ENCODE measurements around the gene HSCB.
"Not testable (repeated sequence)": the region's sequence is repeated elsewhere in the genome, so short reads cannot be mapped to it uniquely, and the experiment has no call there.

Gene HSCB, protein sequence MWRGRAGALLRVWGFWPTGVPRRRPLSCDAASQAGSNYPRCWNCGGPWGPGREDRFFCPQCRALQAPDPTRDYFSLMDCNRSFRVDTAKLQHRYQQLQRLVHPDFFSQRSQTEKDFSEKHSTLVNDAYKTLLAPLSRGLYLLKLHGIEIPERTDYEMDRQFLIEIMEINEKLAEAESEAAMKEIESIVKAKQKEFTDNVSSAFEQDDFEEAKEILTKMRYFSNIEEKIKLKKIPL

DNA sequence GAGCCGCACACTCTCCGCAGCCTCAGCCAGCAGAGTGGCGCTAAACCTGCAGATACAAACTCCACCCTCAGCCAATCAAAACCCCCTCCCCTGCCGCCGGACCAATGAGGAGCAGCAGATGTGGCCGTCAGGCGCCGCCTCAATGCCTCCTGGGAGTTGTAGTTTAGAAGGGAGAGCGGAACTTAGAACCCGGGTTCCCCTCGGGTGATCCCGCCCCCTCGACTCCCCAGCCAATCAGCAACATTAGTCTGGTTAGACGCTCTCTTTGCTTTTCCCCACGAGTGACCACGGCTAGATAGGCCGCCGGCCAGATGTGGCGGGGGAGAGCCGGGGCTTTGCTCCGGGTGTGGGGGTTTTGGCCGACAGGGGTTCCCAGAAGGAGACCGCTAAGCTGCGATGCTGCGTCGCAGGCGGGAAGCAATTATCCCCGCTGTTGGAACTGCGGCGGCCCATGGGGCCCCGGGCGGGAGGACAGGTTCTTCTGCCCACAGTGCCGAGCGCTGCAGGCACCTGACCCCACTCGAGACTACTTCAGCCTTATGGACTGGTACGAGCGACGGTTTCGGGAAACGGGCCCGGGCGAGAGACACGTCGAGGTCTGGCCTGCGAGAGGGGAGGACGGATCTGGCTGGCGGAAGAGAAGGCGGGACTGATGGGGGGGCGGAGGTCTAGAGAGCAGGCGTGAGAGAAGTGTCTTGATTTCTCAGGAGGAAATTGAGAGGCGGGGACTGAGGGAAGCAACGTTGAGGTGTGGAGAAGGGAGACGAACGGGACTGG lies at the start of gene HSCB, which contains the start of gene CHEK2:
Gene HSCB, plus strand, starts transcription at position 255 of the 777 bp plus-strand sequence. Its CDS starts 57 bp downstream, at position 312.
Gene CHEK2, minus strand, starts transcription at position 36 of the 777 bp plus-strand sequence. CDS start 7,099 bp downstream, outside the sequence.
- H3K9me3 Mint-ChIP-seq: no peaks in the 10 kb centered on the region
- H3K27me3 Mint-ChIP-seq: no peaks in the 10 kb centered on the region
- CTCF ChIA-PET: no interaction called here
- DNase-seq: peak; percentile 99
- H3K4me1 Mint-ChIP-seq: peaks cover 55% of the 10 kb centered on the region
- peak within 1 kb of the TSS; percentile 80 for H3K27ac Mint-ChIP-seq
- H3K4me3 Mint-ChIP-seq: peak within 1 kb of the TSS; percentile 77
- peaks cover 36% of the 10 kb centered on the region for H3K36me3 Mint-ChIP-seq

DNA sequence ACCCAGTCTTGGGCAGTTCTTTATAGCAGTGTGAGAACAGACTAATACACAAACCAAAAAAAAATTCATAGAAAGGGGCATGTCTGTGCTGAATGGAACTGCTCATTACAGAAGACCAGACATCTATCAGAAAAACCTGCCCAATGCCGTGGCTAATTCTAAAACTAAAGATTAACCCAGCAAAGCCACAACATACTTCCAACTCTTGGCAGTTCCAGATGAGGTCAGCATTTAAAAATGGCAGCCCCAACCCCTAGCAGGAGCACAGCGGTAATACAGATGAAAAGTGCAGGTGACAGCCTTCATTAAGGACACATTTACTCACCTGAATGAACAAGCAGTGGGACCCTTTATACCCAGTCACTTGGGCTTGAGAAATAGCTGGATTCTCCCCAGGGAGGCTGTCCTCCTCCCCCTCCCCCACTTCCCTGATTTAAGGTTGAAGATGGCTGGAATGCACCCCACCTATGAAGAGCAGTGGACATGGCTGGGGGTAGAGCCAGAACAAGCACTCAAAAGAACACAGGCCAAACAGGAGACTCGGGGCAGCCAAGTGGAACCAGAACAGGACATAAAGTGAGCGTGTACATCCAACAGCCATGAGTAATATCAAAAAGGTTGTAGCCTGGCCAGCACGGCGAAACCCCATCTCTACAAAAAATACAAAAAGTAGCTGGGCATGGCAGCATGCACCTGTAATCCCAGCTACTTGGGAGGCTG lies 48.6 kb upstream of the HSCB start:
- H3K27me3 Mint-ChIP-seq: peaks cover 15% of the 10 kb centered on the region
- CTCF ChIA-PET, DNase-seq, H3K4me1 Mint-ChIP-seq, H3K9me3 Mint-ChIP-seq, H3K27ac Mint-ChIP-seq, H3K4me3 Mint-ChIP-seq: not testable (repeated sequence)
- H3K36me3 Mint-ChIP-seq: peaks cover 67% of the 10 kb centered on the region

DNA sequence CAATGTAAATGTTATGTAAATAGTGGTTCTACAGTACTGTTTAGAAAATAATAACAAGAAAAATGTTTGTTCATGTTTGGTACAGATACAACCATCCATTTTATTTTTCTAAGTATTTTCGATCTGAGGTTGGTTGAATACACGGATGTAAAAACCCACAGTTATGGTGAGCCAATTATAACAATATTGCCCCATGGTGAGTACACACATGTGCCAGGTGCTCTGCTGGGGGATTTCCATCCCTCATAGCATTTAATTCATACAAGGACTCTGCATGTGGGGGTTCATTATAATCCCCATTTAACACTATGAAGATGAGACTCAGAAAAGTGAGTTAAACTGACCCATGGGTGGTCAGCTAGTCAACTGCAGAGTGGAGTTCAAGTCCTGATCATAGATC lies 38.9 kb upstream of the HSCB start:
- CTCF ChIA-PET: interaction anchor here (1.0 kb wide), 1 partner anchor 127 kb away, joined by 3 read pairs; no protein-coding TSS in a partner anchor
- Mint-ChIP-seq H3K27me3 (no peaks in the 10 kb centered on the region), H3K27ac (no peak overlapping the region), H3K4me1 (no peaks in the 10 kb centered on the region), H3K9me3 (no peaks in the 10 kb centered on the region), H3K4me3 (no peak overlapping the region), H3K36me3 (peaks cover 36% of the 10 kb centered on the region)
- no peak for DNase-seq

DNA sequence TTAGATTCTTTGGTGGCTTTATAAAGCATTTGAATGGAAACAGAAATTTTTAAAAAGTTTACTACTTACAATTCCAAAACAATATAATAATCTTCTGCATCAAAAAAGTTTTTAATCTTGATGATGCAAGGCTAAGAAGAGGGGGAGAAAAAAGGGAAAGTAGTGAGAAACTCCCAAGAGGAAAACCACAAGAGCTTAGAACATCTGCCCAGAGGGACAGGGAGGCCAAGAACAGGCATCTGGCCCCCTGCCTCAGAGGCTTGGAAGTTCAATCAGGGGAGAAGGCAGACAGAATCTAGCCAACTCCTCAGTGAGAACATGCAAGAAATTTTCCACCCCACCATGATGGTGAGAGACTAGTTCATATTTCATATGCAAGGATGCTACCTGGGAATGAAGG lies 38.4 kb upstream of the HSCB start:
- no peak for DNase-seq
- CTCF ChIA-PET: no interaction called here
- no peak overlapping the region for H3K27ac Mint-ChIP-seq
- no peak overlapping the region for H3K4me3 Mint-ChIP-seq
- no peaks in the 10 kb centered on the region for H3K4me1 Mint-ChIP-seq
- no peaks in the 10 kb centered on the region for H3K27me3 Mint-ChIP-seq
- H3K36me3 Mint-ChIP-seq: peaks cover 38% of the 10 kb centered on the region
- H3K9me3 Mint-ChIP-seq: no peaks in the 10 kb centered on the region

DNA sequence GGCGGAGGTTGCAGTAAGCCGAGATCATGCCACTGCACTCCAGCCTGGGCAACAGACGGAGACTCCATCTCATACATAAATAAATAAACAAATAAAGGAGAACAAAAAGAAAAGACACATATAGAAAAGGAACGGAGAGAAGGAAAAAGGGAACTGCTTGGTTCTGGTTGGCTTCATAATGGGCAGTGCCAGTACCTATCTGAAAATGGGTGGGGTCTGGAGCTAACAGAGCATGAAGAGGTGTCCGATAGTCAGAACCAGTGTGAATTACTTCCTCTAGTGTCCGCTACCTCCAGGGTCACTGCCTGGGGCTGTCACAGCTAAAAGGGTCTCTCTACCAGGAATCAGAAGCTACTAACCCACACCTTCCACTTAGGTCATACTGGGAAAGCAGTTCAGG lies 35.0 kb upstream of the HSCB start:
- Mint-ChIP-seq H3K27me3 (no peaks in the 10 kb centered on the region), H3K4me1 (peaks cover 5% of the 10 kb centered on the region), H3K36me3 (peaks cover 40% of the 10 kb centered on the region), H3K4me3 (no peak overlapping the region), H3K9me3 (no peaks in the 10 kb centered on the region), H3K27ac (no peak overlapping the region)
- no peak for DNase-seq
- CTCF ChIA-PET: no interaction called here

DNA sequence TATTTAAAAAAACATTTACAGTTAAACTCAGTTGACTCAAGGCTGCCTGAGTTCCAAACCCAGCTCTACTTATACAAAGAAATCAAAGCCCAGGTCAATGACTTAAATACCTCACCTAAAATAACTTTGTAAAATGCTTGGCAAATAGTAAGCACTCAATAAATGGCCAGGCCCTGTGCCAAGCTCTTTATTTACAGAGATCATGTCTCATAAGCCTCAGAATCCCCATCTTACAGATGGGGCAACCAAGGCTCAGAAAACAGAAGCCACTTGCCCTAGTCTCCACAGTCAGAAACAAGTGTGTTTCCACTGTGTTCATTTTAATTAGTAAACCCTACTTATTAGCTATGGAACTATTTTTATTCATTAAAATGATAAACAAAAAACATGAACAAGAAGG lies 31.7 kb upstream of the HSCB start:
- CTCF ChIA-PET: no interaction called here
- peaks cover 48% of the 10 kb centered on the region for H3K36me3 Mint-ChIP-seq
- DNase-seq: no peak

DNA sequence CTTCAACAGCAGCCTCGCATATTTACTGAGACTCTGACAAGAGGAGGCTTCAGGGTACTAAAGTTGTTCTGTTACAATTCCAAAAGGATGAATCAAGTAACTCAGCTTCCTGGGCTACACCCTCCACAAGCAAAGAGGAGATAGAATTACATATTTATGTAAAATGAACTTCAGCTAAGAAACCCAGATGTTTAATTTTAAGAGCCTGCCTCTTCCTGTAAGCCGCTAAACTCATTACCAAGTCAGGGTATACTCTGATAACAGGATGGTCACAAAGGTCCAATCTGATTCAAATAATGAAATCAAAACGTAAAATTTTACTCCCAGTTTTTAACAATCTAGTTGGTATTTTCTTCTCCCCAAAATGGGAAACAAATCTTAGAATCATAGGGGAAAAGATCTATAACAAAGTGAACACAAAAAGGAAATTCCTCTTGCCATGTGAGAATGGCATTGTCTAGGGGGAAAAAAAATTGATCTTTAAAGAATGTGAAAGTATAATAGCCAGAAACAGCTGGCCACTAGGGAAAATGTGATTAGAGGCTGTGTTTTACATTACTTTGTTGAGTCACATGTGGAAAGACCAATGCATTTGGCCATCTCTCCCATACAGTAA lies 31.2 kb upstream of the HSCB start:
- H3K27me3 Mint-ChIP-seq: no peaks in the 10 kb centered on the region
- DNase-seq: no peak
- H3K27ac Mint-ChIP-seq: no peak overlapping the region
- peaks cover 50% of the 10 kb centered on the region for H3K36me3 Mint-ChIP-seq
- CTCF ChIA-PET: no interaction called here
- H3K4me3 Mint-ChIP-seq: no peak overlapping the region
- peaks cover 14% of the 10 kb centered on the region for H3K4me1 Mint-ChIP-seq
- no peaks in the 10 kb centered on the region for H3K9me3 Mint-ChIP-seq

More for the DNA sequence above, 31.7 kb upstream of the HSCB start:
- Mint-ChIP-seq H3K9me3 (no peaks in the 10 kb centered on the region), H3K4me1 (peaks cover 14% of the 10 kb centered on the region), H3K27me3 (no peaks in the 10 kb centered on the region), H3K27ac (no peak overlapping the region), H3K4me3 (no peak overlapping the region)

DNA sequence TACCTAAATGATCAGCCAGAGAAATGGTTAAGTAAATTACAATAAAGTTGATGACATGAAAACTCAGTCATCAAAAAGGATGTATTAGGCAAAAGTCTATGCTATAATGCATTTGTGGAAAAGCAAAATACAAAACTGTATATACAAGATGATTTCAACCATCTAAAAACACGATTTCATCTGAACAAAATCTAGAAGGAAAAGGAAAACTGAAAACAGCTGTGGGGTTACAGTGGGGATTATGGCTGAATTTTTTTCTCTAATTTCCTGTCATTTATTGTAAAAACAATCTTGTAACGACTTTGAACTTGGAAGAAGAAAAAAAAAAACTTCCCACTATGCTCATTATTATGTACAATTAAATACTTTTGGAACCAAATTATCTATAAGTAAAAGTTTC lies 30.5 kb upstream of the HSCB start:
- peaks cover 16% of the 10 kb centered on the region for H3K4me1 Mint-ChIP-seq
- H3K27me3 Mint-ChIP-seq: no peaks in the 10 kb centered on the region
- CTCF ChIA-PET: no interaction called here
- DNase-seq: no peak
- H3K4me3 Mint-ChIP-seq: no peak overlapping the region
- no peaks in the 10 kb centered on the region for H3K9me3 Mint-ChIP-seq
- peaks cover 52% of the 10 kb centered on the region for H3K36me3 Mint-ChIP-seq
- H3K27ac Mint-ChIP-seq: no peak overlapping the region

DNA sequence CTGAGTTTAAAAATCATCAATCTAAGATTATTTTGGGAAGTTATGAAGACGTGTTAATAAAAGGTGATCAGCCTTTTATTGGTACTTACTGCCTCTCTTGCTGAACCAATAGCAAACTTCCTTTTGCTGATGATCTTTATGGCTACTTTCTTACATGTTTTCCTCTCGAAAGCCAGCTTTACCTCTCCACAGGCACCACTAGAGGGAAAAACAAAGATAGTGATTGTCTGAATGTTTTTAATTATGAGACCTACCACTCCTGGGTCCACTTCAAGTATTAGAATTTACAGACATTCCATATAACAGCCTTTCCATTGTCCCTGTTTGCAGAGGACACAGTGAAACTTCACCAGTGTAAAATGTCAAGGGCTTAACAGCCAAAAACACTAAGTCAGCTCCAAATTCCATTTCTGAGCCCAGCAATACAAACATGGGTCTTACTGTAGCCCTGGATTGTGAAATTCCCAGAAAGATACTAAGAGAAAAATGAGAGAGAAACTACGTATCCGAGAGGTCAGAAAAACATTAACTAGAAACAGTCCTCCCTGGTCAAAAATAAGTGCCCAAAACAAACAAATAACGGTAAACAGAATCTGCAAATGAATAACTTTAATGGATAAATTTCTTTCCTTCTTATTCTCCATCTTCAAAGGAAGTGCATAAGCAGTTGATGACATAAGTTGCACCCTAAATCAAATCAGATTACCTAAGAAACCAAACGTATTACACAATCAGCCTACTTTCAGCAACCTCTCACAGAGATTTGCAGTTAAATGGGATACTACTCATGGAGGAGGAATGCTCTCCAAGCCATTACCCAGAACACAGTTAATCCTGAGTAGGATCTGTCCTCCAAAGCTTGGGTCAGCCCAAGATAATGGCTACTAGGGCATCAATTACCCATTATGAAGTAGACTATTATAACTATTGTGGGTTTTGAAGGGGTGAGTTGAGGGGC lies 29.7 kb upstream of the HSCB start:
- no peak for DNase-seq

DNA sequence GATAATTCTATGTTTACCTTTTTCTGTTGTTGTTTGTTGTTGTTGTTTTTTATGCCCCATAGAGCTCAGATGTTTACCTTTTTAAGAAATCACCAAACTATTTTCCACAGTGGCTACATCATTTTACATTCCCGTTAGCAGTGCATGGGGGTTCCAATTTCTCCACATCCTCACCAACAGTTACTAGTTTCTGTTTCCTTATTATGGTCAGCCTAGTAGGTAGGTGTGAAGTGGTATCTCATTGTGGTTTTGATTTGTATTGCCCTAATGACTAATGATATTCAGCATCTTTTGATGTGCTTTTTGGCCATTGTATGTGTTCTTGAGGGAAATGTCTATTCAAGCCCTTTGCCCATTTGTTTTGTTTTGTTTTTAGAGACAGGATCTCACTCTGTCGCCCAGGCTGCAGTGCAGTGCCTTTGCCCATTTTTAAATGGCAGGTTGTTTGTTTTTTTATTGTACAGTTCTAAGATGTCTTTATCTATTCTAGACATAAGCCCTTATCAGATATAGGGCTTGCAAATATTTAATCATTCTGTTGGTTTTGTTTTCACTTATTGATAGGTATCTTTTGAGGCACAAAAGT lies 27.7 kb upstream of the HSCB start:
- Mint-ChIP-seq H3K4me3 (no peak overlapping the region), H3K4me1 (peaks cover 21% of the 10 kb centered on the region), H3K27me3 (no peaks in the 10 kb centered on the region), H3K9me3 (no peaks in the 10 kb centered on the region), H3K27ac (no peak overlapping the region), H3K36me3 (peaks cover 48% of the 10 kb centered on the region)
- CTCF ChIA-PET: no interaction called here
- DNase-seq: no peak

More for the DNA sequence above, 29.7 kb upstream of the HSCB start:
- Mint-ChIP-seq H3K9me3 (no peaks in the 10 kb centered on the region), H3K4me3 (no peak overlapping the region), H3K4me1 (peaks cover 16% of the 10 kb centered on the region), H3K36me3 (peaks cover 52% of the 10 kb centered on the region), H3K27me3 (no peaks in the 10 kb centered on the region), H3K27ac (no peak overlapping the region)
- CTCF ChIA-PET: no interaction called here

DNA sequence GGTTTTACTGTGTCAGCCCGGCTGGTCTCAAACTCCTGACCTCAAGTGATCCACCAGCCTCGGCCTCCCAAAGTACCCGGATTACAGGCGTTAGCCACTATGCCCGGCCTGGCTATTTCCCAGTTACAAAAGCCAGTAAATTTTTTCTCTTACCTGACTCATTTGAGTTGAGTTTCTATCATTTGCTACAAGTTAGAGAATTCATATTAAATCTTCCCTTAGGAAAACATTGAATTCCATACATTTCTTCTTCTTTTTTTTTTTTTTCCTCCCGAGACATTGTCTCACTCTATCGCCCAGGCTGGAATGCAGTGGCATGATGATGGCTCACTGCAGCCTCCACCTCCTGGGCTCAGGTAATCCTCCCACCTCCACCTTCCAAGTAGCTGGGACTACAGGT lies 26.2 kb upstream of the HSCB start:
- DNase-seq: no peak
- Mint-ChIP-seq H3K36me3 (peaks cover 51% of the 10 kb centered on the region), H3K27me3 (no peaks in the 10 kb centered on the region), H3K4me3 (no peak overlapping the region), H3K4me1 (peaks cover 21% of the 10 kb centered on the region), H3K9me3 (no peaks in the 10 kb centered on the region), H3K27ac (no peak overlapping the region)
- CTCF ChIA-PET: no interaction called here

DNA sequence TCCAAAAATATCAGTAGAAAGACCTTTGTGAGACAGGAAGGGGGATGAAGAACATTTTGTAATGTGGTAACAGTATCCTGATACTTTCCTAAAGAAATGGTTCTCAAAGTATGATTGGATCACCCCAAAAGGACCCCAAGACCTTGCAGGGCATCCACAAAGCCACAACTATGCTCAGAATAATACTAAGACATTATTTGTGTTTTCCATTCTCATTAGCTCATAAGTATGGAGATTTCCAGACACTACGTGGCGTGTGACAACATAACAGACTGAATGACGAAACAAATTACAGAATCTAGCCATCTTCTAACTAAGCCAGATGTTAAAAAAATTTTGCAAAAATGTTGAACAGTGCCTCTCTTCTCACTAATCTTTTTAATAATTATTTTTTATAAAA lies 25.2 kb upstream of the HSCB start:
- no peak overlapping the region for H3K27ac Mint-ChIP-seq
- no peak for DNase-seq
- H3K4me3 Mint-ChIP-seq: no peak overlapping the region
- no peaks in the 10 kb centered on the region for H3K9me3 Mint-ChIP-seq
- peaks cover 18% of the 10 kb centered on the region for H3K4me1 Mint-ChIP-seq
- peaks cover 47% of the 10 kb centered on the region for H3K36me3 Mint-ChIP-seq
- CTCF ChIA-PET: no interaction called here
- no peaks in the 10 kb centered on the region for H3K27me3 Mint-ChIP-seq

DNA sequence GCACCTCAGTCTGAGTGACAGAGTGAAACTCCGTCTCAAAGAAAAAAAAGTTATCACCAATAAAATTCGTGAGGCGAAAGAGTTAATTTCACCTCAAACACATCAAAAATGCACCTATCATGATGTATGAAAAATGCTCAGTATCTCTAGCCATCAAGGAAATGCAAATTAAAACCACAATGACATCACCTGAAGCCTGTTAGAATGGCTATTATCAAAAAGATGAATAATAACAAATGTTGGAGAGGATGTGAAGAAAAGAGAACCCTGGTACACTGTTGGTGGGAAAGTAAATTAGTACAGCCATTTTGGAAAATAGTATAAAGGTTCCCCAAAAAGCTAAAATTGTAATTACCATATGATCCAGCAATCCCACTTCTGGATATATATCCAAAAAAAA lies 23.8 kb upstream of the HSCB start:
- Mint-ChIP-seq H3K9me3 (no peaks in the 10 kb centered on the region), H3K27ac (no peak overlapping the region), H3K27me3 (no peaks in the 10 kb centered on the region), H3K36me3 (peaks cover 40% of the 10 kb centered on the region), H3K4me3 (no peak overlapping the region), H3K4me1 (peaks cover 14% of the 10 kb centered on the region)
- DNase-seq: no peak
- CTCF ChIA-PET: no interaction called here
